ENCODE results near the gene NSG2. TPM values are rescaled to one million over a fixed set of nuclear protein-coding genes. Genes with fewer than 3 reads are reported as not detected.
"Not testable (repeated sequence)": the region's sequence is repeated elsewhere in the genome, so short reads cannot be mapped to it uniquely, and the experiment has no call there.

NSG2 gene
- total RNA-seq, 1 donor from 2014 or later, result not detected

DNA sequence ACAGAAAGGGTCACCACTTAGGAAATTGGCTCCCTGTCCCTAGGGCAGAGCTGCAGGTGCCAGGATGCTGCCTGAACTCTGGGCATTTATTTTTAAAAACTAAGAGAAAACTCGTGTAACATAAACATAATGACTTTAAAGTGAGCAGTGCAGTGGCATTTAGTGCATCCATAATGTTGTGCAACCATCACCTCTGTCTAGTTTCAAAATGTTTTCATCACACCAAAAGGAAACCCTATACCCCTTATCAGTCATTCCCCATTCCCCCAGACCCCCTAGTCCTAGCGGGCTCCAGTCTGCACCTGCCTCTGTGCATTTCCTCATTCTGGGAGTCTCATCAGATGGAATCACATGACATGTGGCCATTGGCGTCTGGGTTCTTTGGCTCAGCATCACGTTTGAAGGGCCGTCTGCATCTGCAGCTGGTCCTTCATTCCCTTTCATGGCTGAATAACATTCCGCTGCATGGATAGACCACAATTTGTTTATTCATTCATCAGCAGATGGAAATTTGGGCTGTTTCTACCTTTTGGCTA, 55.8 kb downstream of the NSG2 start:
- no peaks in the 10 kb centered on the region for H3K27me3 ChIP-seq
- DNase-seq (ENCODE audit: low spot score in 2 of 2), result no peak
- no peaks in the 10 kb centered on the region for H3K9me3 ChIP-seq
- TF ChIP-seq, protein P1, sequence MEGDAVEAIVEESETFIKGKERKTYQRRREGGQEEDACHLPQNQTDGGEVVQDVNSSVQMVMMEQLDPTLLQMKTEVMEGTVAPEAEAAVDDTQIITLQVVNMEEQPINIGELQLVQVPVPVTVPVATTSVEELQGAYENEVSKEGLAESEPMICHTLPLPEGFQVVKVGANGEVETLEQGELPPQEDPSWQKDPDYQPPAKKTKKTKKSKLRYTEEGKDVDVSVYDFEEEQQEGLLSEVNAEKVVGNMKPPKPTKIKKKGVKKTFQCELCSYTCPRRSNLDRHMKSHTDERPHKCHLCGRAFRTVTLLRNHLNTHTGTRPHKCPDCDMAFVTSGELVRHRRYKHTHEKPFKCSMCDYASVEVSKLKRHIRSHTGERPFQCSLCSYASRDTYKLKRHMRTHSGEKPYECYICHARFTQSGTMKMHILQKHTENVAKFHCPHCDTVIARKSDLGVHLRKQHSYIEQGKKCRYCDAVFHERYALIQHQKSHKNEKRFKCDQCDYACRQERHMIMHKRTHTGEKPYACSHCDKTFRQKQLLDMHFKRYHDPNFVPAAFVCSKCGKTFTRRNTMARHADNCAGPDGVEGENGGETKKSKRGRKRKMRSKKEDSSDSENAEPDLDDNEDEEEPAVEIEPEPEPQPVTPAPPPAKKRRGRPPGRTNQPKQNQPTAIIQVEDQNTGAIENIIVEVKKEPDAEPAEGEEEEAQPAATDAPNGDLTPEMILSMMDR (IDR thresholded peaks at IDR 0.05), result no peak
- no peaks in the 10 kb centered on the region for H3K36me3 ChIP-seq
- no peaks in the 10 kb centered on the region for H3K4me1 ChIP-seq
- H3K4me3 ChIP-seq, result no peak overlapping the region
- no peak overlapping the region for H3K27ac ChIP-seq
- intact Hi-C loops (cut with DNase I), result no loop called here

DNA sequence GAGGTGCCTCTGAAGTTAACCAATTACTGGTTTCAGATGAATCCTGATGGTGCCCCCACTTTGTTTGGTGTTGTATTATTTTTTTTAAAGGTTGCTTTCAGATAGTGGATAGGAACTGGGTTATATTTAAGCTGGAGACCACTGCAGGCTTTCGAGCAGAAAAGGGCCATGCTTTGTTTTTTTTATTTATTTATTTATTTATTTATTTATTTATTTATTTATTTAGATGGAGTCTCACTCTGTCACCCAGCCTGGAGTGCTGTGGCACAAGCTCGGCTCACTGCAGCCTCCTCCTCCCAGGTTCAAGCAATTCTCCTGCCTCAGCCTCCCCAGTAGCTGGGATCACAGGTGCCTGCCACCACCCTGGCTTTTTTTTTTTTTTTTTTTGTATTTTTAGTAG, 57.1 kb downstream of the NSG2 start:
- H3K4me1 ChIP-seq; H3K27ac ChIP-seq; H3K27me3 ChIP-seq; intact Hi-C loops (cut with DNase I); H3K9me3 ChIP-seq; H3K36me3 ChIP-seq; H3K4me3 ChIP-seq: not testable (repeated sequence)
- DNase-seq (ENCODE audit: low spot score in 2 of 2), result peak in 1 of 2 donors; percentile 11

DNA sequence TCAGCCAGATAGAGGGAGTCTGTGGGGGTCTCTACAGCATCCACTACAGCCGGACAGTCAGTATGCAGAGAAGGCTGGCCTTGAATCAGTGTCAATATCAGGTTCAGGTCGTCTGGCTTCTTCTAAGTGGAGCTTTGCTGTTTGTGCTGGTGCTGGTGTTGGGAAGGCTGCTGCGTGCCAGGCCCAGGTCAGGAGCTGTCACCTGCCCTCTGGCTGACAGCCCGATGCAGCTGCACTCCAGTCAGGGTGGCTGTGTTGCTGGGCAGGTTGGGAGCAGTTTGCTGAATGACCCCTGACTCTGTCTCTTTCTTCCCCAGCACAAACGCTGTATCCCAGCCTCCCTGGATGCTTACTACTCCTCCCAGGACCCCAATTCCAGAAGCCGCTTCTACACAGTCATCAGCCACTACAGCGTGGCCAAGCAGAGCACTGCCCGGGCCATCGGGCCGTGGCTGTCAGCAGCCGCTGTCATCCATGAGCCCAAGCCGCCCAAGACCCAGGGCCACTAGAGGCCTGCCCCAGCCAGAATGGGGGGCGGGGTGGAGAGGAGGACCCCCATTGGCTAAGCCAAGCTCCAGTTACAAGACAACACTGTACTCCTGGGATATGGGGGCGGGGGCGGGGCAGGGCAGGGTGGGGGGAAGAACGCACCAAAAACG, 61.6 kb downstream of the NSG2 start:
- Histone ChIP-seq H3K27me3 (no peaks in the 10 kb centered on the region), H3K9me3 (no peaks in the 10 kb centered on the region), H3K36me3 (no peaks in the 10 kb centered on the region), H3K4me1 (no peaks in the 10 kb centered on the region), H3K4me3 (no peak overlapping the region), H3K27ac (no peak overlapping the region)
- DNase-seq (ENCODE audit: low spot score in 2 of 2), result peak in 1 of 2 donors; percentile 50
- intact Hi-C loops (cut with DNase I), result no loop called here
- TF ChIP-seq, protein P1 (IDR thresholded peaks at IDR 0.05), result no peak

DNA sequence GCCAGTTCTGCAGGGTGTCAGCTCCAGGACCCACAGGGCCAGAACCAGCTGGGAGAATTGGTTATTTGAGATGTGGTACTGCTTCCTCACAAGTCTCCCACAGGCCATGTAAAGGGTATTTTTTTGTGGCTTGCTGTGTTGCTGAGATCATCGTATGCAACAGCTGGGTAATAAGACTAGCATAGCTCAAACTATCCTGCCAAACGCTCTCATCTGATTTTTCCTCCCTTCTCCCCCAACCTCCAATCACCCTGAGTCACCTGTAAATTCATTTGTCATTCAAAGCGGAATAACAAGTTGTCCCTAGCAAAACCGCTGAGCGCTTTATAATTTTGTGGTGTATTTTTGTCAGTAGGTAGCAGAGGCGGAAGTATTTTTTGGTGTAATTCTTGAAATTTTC, 63.2 kb downstream of the NSG2 start:
- intact Hi-C loops (cut with DNase I), result no loop called here
- Histone ChIP-seq H3K27ac (no peak overlapping the region), H3K4me3 (no peak overlapping the region), H3K36me3 (no peaks in the 10 kb centered on the region), H3K9me3 (no peaks in the 10 kb centered on the region), H3K4me1 (no peaks in the 10 kb centered on the region), H3K27me3 (no peaks in the 10 kb centered on the region)
- DNase-seq (ENCODE audit: low spot score in 2 of 2), result no peak
- TF ChIP-seq, protein P1 (IDR thresholded peaks at IDR 0.05), result no peak

DNA sequence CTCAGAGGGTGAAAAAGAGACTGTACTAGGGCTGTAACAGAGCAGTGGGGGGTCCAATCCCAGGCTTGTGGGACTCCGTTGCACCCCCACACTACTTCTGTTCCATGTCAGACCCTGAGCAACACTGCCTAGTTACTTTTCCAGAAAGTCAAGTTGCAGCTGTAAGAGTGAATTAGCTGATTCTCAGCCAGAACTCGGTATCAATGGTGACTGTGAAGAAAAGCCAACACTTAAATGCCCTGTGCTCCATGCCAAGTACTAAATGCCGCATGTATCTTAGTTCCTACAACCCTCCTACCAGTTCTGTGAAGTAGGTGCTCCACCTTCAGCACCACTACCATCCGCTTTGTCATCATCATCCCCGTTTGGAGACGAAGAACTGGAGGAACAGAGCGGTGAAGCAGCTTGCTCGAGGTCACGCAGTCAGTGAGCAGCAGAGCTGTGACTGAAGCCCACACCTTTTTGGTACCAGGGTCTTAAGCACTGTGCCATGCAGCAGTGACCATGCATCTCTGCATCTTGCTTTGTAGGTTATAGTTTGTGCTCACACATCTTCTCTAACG, 64.3 kb downstream of the NSG2 start:
- no peak overlapping the region for H3K4me3 ChIP-seq
- H3K36me3 ChIP-seq, result no peaks in the 10 kb centered on the region
- H3K4me1 ChIP-seq, result no peaks in the 10 kb centered on the region
- no peaks in the 10 kb centered on the region for H3K9me3 ChIP-seq
- H3K27ac ChIP-seq, result no peak overlapping the region
- TF ChIP-seq, protein P1 (IDR thresholded peaks at IDR 0.05), result no peak
- intact Hi-C loops (cut with DNase I), result no loop called here
- DNase-seq (ENCODE audit: low spot score in 2 of 2), result peak in 1 of 2 donors; percentile 31
- H3K27me3 ChIP-seq, result no peaks in the 10 kb centered on the region

DNA sequence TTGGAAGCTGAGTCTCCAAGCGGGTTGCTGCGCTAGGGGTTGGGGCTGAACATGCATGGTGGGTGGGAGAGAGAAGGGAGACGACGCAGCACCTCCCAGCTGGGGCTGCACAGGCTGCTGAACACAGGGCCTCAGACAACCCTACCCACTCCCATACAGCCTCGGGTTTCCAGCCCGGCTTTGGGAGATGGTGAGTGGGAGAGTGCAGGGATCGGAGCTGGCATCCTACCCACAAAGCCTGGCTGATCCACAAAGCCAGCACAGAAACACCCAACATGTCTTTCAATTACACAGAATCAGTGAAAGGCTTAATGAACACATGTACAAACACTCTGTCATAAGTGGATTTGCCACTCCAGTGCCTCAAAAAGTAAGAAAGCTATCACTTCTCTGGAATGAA, 64.8 kb downstream of the NSG2 start:
- no peak overlapping the region for H3K27ac ChIP-seq
- no peaks in the 10 kb centered on the region for H3K27me3 ChIP-seq
- peak in 1 of 2 donors; percentile 49 for DNase-seq (ENCODE audit: low spot score in 2 of 2)
- no peaks in the 10 kb centered on the region for H3K4me1 ChIP-seq
- intact Hi-C loops (cut with DNase I), result no loop called here
- no peaks in the 10 kb centered on the region for H3K36me3 ChIP-seq
- no peaks in the 10 kb centered on the region for H3K9me3 ChIP-seq
- no peak overlapping the region for H3K4me3 ChIP-seq
- TF ChIP-seq, protein P1 (IDR thresholded peaks at IDR 0.05), result no peak
